CD1c-positive myeloid dendritic cell (primary cell): ENCODE results near the gene LRP2.

Experiments
- DNase-seq: peaks from one replicate; pipeline ENCODE4 v3.0.0-alpha.2; 2016; ENCODE audit errors: extremely low spot score

The LRP2 gene

GRCh38 chr2:169091256-169091655 is 271.1 kb downstream of the LRP2 start:
- DNase-seq, result no peak

- peak; percentile 74 for DNase-seq
These were observed 272.1 kb downstream of the LRP2 start for GRCh38 chr2:169090133-169090820.

- no peak for DNase-seq
These were observed 273.2 kb downstream of the LRP2 start for GRCh38 chr2:169089182-169089581.

- DNase-seq, result no peak
These were observed 274.5 kb downstream of the LRP2 start for GRCh38 chr2:169087757-169088379.

GRCh38 chr2:169086893-169087467 is 275.4 kb downstream of the LRP2 start:
- DNase-seq, result no peak

GRCh38 chr2:169082995-169083394 is 279.3 kb downstream of the LRP2 start:
- DNase-seq, result peak; percentile 89

GRCh38 chr2:169081551-169081950 is 280.8 kb downstream of the LRP2 start:
- DNase-seq, result no peak

GRCh38 chr2:169080250-169081069 is 281.9 kb downstream of the LRP2 start:
- DNase-seq, result peak; percentile 81

GRCh38 chr2:169077674-169078240 is 284.6 kb downstream of the LRP2 start:
- DNase-seq, result no peak
